ENCODE measurements around the gene RAD9A.

RAD9A gene

DNA sequence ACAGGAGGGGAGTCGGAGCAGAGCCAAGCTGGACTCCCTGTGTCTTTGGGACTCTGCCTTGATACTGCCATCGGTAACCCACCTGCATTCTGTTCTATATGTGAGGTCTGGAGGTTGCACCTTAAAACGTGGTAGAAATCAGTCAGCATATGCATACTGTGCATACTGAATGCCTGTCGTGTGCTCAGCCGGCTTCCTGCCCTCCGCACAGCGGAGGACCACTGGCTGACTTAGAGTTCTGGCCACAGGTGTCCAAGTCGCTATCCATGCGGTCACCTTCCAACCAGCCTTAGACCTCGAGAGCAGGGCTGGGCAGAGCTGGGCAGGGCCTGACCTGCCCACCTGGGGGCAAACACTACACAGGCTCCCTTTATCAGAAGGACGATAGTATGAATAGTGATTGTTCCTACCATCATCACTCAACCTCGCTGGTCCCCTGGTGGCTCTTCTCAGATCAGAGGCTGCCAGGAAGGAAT is 15.9 kb downstream of the RAD9A start:
- ATAC-seq (replicated peaks) (no peak), DNase-seq (no peak)
- Mint-ChIP-seq H3K4me3 (peak overlapping the region; percentile 97 to 99), H3K4me1 (ENCODE audit: low read depth in 2 of 2) (peaks cover 73 to 80% of the 10 kb centered on the region in 2 donors), H3K9me3 (no peaks in the 10 kb centered on the region), H3K36me3 (ENCODE audit: insufficient read depth) (peaks cover 61% of the 10 kb centered on the region), H3K27ac (peak overlapping the region; percentile 89), H3K27me3 (no peaks in the 10 kb centered on the region)

DNA sequence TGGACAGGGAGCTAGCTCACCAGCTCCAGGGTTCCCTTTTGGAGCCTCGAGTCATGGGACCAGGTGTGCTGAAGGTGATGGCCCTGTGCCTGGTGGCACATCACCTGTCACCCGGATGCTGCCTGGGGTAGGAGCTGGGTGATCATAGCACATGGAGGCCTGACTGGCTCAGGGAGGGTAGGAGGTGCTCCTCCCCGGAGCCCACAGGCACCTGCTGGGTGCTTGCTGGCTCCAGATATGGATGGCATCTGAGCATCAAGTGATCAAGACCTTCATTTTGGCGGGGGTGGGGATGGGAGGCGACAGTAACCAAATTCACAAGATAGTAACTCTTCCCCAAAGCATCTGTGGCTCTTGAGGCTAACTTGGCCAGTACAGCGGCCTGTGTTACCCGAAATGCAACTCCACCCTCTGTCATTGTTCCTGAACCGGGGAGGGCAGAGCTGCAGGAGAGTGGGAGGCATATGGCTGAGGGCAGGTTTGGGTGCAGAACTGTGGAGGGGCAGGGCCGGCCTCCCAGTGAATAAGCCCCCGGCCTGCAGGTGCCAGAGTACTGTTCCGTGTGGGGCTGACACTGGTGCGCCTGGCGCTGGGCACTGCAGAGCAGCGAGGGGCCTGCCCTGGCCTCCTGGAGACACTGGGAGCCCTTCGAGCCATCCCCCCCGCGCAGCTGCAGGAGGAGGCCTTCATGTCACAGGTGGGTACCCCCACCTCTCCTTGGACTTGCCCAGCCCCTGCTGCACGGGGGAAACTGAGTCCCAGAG is 16.8 kb downstream of the RAD9A start:
- peak; percentile 9 for ATAC-seq (replicated peaks)
- H3K9me3 Mint-ChIP-seq = no peaks in the 10 kb centered on the region

DNA sequence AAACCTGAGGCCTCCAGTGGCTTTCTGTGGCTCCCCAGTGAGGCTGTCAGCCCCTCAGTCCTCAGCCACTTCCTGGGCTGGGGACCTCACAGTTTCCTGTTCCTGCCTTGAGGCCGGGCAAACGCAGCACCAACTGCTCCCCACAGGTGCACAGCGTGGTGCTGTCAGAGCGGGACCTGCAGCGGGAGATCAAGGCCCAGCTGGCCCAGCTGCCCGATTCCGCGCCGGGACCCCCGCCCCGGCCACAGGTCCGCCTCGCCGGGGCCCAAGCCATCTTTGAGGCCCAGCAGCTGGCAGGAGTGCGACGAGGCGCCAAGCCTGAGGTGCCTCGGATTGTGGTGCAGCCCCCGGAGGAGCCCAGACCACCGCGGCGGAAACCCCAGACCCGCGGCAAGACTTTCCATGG is 17.5 kb downstream of the RAD9A start:
- Mint-ChIP-seq H3K4me3 (peak overlapping the region; percentile 97 to 99), H3K4me1 (ENCODE audit: low read depth in 2 of 2) (peaks cover 79 to 87% of the 10 kb centered on the region in 2 donors)

More for the DNA sequence above, 16.8 kb downstream of the RAD9A start:
- Mint-ChIP-seq H3K27ac (peak overlapping the region; percentile 89), H3K4me1 (ENCODE audit: low read depth in 2 of 2) (peaks cover 76 to 84% of the 10 kb centered on the region in 2 donors), H3K27me3 (no peaks in the 10 kb centered on the region), H3K4me3 (peak overlapping the region; percentile 97 to 99), H3K36me3 (ENCODE audit: insufficient read depth) (peaks cover 57% of the 10 kb centered on the region)
- DNase-seq = no peak

DNA sequence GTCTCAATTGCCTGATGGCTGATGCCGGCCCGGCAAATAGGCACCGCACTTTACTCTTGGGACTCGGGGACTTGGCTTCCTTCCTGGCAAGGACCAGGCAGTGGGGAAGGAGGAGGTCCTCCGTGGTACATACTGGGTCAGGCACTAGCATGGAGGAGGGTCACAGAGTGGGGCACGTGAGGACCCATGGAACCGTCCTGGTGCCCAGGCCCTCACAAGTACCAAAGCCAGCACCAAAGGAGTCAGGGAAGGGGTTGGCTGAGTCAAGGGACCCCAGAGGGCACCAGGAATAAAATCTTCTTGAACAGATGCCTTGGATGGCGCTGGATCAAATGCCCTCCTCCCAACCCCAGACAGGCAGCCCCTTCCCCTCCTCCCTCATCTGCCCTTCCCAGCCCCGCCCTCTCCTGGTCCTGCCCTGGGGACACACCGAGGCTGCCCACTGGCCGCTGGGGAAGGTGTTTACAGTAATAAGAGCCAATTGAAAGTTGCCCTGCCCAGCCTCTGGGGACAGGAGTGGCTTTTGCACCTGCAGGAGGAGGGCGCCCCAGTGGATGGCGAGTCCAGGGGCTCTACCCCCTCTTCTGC is 18.1 kb downstream of the RAD9A start:
- Mint-ChIP-seq H3K27ac (peak overlapping the region; percentile 89), H3K4me3 (peak overlapping the region; percentile 97 to 99), H3K9me3 (no peaks in the 10 kb centered on the region), H3K4me1 (ENCODE audit: low read depth in 2 of 2) (peaks cover 75 to 83% of the 10 kb centered on the region in 2 donors), H3K36me3 (ENCODE audit: insufficient read depth) (peaks cover 52% of the 10 kb centered on the region), H3K27me3 (no peaks in the 10 kb centered on the region)
- ATAC-seq (replicated peaks) = no peak
- no peak for DNase-seq

More for the DNA sequence above, 17.5 kb downstream of the RAD9A start:
- ATAC-seq (replicated peaks) (peak; percentile 88), DNase-seq (peak; percentile 73 to 74 (median 74))
- Mint-ChIP-seq H3K9me3 (no peaks in the 10 kb centered on the region), H3K27me3 (no peaks in the 10 kb centered on the region), H3K27ac (peak overlapping the region; percentile 89), H3K36me3 (ENCODE audit: insufficient read depth) (peaks cover 52% of the 10 kb centered on the region)

DNA sequence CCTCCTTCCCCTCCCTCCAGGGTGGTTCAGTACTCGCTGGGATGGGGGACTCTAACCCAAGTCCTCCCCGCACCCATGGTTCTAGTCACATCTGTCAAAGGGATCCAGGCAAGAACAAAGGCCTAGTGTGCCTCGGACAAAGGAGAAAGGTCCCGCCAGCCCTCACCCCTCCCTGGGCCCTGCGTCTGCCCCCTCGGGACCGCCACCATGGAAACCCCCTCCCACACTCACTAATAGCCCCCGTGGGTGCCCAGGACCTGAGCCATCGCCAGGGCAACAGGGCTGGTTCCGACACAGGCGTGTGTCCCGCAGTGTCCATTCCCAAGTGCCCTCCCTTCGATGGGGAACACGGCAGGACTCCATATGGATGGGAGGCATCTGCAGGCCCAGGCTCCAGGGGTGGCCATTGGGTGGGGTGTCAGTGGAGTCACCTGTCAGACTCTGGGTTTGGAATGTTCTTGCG is 18.6 kb downstream of the RAD9A start:
- Mint-ChIP-seq H3K36me3 (ENCODE audit: insufficient read depth) (peaks cover 53% of the 10 kb centered on the region), H3K27me3 (no peaks in the 10 kb centered on the region), H3K27ac (peak overlapping the region; percentile 89), H3K4me1 (ENCODE audit: low read depth in 2 of 2) (peaks cover 74 to 81% of the 10 kb centered on the region in 2 donors), H3K4me3 (peak overlapping the region; percentile 97 to 99), H3K9me3 (no peaks in the 10 kb centered on the region)
- DNase-seq = no peak
- ATAC-seq (replicated peaks) = no peak

DNA sequence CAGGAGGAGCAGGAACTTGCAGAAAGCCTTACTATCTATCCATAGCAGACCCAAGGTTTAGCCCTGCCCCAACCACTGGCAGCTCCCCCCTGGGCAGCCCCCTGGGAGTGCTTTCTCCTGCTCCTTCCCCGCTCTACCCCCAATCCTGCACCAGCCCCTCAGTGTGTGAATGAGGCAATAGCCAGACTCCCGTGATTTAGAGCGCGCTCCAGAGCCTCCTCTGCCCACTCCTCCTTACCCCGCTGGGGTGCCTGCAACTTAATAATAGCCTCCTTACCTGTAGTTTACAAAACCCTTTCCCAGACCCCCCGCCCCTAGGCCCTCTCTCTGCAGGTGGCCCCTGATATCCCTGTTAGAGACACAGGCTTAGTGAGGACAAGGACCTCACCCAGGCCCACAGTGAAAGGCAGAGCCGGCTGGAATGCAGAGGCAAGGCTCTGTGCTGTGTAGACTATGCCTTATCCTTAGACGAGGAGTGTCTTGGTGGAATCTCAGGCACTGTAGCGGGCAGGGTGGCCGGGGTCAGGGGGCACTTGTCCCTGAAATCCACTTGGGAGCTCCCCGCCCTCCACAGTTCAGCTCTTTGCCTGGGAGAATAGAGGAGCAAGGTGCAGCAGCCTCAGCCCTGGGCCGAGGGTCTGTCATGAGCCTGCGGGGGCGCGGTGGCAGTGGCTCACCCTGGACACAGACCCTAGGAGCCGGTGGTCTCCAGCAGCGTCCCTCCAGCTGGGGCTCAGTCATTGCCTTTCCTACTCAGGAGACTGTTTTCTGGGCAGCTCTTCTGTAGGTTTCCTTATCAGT is 19.4 kb downstream of the RAD9A start:
- Mint-ChIP-seq H3K36me3 (ENCODE audit: insufficient read depth) (peaks cover 48% of the 10 kb centered on the region), H3K4me1 (ENCODE audit: low read depth in 2 of 2) (peaks cover 75 to 80% of the 10 kb centered on the region in 2 donors), H3K27me3 (no peaks in the 10 kb centered on the region), H3K9me3 (no peaks in the 10 kb centered on the region), H3K27ac (peak overlapping the region; percentile 89), H3K4me3 (peak overlapping the region; percentile 97 to 99)
- no peak for DNase-seq
- no peak for ATAC-seq (replicated peaks)

DNA sequence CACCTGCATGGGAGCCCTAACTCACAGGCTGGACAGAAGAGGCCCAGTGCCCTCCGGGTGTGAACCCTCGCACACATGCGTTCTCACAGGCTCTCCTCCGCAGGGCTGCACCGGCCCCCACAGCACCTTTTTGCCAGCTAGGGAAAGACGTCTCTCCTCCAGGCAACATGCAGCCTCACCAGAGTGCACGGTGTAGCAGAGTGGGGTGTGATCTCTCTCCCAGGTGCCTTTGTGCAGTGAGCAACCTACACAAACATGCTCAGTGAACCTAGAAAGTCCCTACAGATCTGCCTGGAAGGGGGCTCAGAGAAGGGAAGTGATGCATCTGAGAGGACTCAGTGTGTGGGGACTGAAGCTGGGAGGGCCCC is 20.0 kb downstream of the RAD9A start:
- Mint-ChIP-seq H3K27ac (no peak overlapping the region), H3K4me1 (ENCODE audit: low read depth in 2 of 2) (peaks cover 75 to 81% of the 10 kb centered on the region in 2 donors), H3K36me3 (ENCODE audit: insufficient read depth) (peaks cover 46% of the 10 kb centered on the region), H3K9me3 (no peaks in the 10 kb centered on the region), H3K4me3 (peak overlapping the region; percentile 44 to 97), H3K27me3 (no peaks in the 10 kb centered on the region)
- DNase-seq (no peak), ATAC-seq (replicated peaks) (no peak)

DNA sequence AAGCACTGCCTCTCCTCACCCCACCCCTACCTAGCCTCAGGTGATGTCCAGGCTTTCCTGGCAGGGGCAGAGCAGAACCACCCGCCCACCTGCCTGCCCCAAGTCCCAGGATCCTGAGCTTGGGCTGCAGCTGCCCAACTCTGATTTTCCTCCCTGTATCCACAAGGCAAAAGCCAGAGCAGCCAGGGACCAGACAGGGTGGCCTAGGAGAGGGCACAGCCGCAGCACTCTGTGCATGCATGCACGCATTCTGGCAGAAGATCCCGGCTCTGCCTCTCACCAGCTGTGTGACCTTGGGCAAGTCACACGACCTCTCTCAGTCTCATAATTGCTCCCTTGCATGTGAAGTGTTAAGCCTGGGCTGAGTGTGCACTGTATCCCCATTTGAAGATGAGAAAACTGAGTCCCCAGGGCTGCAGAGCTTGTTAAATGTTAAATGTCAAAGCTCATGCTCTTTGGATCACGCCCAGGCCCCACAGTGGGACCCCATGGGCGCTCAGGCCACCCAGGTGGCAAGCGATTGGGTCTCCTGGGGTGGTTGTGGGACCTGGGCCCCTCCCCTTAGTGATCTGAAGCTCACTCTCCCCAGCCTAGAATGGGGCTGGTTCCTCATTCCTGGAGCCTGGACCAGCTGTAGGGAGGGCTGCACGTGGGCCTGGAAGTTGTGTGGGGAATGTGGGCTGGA is 20.9 kb downstream of the RAD9A start:
- DNase-seq (no peak), ATAC-seq (replicated peaks) (no peak)
- H3K9me3 Mint-ChIP-seq = no peaks in the 10 kb centered on the region
- peaks cover 75 to 81% of the 10 kb centered on the region in 2 donors for H3K4me1 Mint-ChIP-seq (ENCODE audit: low read depth in 2 of 2)
- H3K27me3 Mint-ChIP-seq = no peaks in the 10 kb centered on the region
- H3K36me3 Mint-ChIP-seq (ENCODE audit: insufficient read depth) = peaks cover 37% of the 10 kb centered on the region
- peak overlapping the region; percentile 57 to 97 for H3K4me3 Mint-ChIP-seq
- H3K27ac Mint-ChIP-seq = peak overlapping the region; percentile 35 to 80

DNA sequence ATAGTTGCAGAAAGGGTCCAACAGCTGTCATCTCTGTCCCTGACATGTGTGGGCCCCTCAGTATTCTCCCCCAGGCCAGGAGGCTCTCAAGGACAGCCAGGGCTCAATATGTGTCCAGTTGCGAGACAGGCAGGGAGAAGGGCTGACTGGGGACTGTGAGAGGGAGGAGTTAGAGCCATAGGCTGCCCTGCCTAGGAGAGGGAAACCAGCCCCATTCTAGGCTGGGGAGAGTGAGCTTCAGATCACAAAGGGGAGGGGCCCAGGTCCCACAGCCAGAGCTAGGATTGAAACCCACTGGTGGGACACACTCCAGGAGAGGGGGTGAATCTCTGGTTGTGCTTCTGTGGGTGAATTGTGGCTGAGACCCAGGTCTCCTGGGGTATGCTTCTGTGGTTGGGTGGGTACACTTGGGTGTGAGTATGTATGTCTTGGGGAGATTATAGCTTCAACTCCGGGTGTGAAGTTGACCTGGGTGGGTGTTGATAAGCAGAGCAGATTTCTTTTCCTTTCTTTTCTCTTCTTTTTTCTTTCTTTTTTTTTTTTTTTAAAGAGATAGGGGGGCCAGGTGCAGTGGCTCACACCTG is 21.6 kb downstream of the RAD9A start:
- DNase-seq (no peak), ATAC-seq (replicated peaks) (no peak)
- Mint-ChIP-seq H3K27me3 (no peaks in the 10 kb centered on the region), H3K27ac (peak overlapping the region; percentile 20 to 80), H3K4me1 (ENCODE audit: low read depth in 2 of 2) (peaks cover 74 to 79% of the 10 kb centered on the region in 2 donors), H3K4me3 (peak overlapping the region; percentile 57 to 74), H3K9me3 (no peaks in the 10 kb centered on the region), H3K36me3 (ENCODE audit: insufficient read depth) (peaks cover 32% of the 10 kb centered on the region)

DNA sequence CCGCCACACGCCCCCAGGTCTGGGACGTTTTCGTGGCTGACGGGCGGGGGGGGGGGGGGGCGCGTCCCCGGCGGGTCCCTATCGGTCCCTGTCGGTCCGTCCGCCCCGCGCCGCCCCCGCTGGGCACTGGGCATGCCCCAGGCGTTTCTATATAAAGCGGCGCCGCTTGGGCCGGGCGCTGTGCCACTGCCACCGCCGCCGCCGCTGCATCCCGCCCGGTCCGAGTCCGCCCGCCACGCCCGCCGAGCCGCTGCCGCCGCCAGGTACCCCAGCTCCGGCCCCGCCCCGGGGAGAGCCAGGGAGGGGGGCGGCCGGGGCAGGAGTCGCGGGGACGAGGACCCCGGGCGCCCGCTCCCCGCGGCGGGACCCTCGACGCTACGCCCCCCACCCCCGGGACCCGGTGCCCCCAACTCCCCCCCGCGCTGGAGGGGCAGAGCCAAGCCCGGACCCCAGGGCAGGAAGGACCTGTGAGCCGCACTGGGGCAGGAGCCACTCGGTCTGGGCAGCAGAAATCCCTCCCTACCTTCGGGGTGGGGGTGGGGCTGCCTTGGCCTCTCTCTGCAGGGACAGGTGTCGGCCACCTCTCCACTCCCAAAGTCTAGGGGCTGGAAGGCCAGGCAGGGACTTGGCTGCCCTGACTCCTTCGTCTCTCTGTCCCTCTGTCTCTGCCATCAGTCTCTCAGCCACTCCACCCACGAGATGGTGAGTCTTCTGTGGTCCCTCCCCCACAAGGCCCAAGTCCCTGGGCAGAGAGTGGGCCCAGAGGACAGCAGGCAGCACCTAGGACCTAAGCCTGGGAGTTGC is 23.9 kb downstream of the RAD9A start, which contains the start of gene CARNS1:
TSS of gene CARNS1 (plus strand) at position 178 of the 804 bp plus-strand sequence. CDS start at position 700, 522 bp downstream.
- H3K4me1 Mint-ChIP-seq (ENCODE audit: low read depth in 2 of 2) = peaks cover 67 to 76% of the 10 kb centered on the region in 2 donors
- peak within 1 kb of the TSS; percentile 80 to 82 for H3K4me3 Mint-ChIP-seq
- H3K27ac Mint-ChIP-seq = peak within 1 kb of the TSS; percentile 87 to 91
- H3K27me3 Mint-ChIP-seq = no peaks in the 10 kb centered on the region
- peaks cover 20% of the 10 kb centered on the region for H3K36me3 Mint-ChIP-seq (ENCODE audit: insufficient read depth)
- H3K9me3 Mint-ChIP-seq = no peaks in the 10 kb centered on the region
- no peak for ATAC-seq (replicated peaks)
- no peak for DNase-seq

DNA sequence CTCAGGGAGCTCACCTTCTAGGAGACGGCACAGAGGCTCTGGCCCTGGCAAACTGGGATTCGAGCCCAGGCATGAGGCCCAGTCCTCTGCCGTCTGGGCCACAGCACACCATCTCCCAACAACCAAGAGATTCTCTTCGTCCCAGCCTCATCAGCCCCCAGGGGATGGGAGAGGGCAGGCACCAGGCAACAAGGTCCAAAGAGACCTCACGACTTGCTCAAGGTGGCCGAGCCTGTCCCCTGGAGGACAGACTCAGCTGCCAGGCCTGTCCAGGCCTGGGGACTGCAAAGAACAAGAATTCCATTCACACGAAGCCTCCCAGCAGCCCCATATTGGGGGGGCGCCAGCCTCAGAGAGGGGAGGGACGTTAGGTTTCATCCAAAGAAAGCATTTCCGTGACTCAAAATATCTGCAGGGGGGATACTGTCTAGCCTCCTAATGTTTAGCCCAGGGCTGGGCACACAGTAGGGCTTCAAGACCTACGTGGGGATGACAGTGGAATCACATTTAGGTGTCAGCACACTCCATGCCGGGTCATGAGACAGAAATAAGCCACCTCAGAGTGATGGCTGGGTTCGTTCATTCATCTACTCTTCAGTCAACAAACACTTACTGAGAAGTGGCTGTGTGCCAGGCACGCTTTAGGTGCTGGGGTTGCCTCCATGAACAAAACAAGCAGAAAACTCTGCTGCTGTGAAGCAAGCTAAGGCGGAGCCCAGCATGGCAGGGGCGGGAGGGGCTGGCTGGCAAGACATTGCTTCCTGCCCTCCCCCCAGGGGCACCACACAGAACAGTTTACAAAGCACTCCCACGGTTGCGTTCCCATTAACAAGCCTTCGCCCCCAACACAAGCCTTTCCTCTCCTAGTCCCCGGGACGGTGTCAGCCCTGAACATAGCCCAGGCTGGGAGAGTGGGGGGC is 24.9 kb downstream of the RAD9A start:
- peak; percentile 51 for ATAC-seq (replicated peaks)
- DNase-seq = peak; percentile 74 to 79 (median 78)
- peak overlapping the region; percentile 80 to 82 for H3K4me3 Mint-ChIP-seq
- no peaks in the 10 kb centered on the region for H3K9me3 Mint-ChIP-seq
- H3K36me3 Mint-ChIP-seq (ENCODE audit: insufficient read depth) = peaks cover 21% of the 10 kb centered on the region
- peaks cover 64 to 70% of the 10 kb centered on the region in 2 donors for H3K4me1 Mint-ChIP-seq (ENCODE audit: low read depth in 2 of 2)
- H3K27me3 Mint-ChIP-seq = no peaks in the 10 kb centered on the region
- peak overlapping the region; percentile 87 to 91 for H3K27ac Mint-ChIP-seq

All from effector memory CD8-positive, alpha-beta T cell (primary cell).